ENCODE results near the gene KSR2.

GRCh38 chr12:117606945-117607344, 361.8 kb downstream of the KSR2 start:
- no peak for TF ChIP-seq YY1 (IDR thresholded peaks at IDR 0.05; ENCODE audit: insufficient read depth, insufficient read length)
- no peak for TF ChIP-seq SUZ12 (IDR thresholded peaks at IDR 0.05; ENCODE audit: extremely low read depth, insufficient read depth, insufficient read length)
- no peak for TF ChIP-seq ZNF274 (IDR thresholded peaks at IDR 0.05; ENCODE audit: low read depth, low read length)
